Amniotic epithelial cell (primary cell): ENCODE measurements around the gene THOP1.

Source experiments
- DNase-seq: peaks from one replicate; pipeline ENCODE4 v3.0.0-alpha.2; 2010; ENCODE audit warnings: low read depth

THOP1 gene

GRCh38 chr19:2804156-2805004 lies 19.1 kb downstream of the THOP1 start:
- no peak for DNase-seq

GRCh38 chr19:2805261-2805900 lies 20.1 kb downstream of the THOP1 start:
- DNase-seq: no peak

- no peak for DNase-seq
Measured at GRCh38 chr19:2805991-2806649, 20.8 kb downstream of the THOP1 start.

- DNase-seq: no peak
Measured at GRCh38 chr19:2806736-2807378, 21.6 kb downstream of the THOP1 start.

- DNase-seq: no peak
Measured at GRCh38 chr19:2807379-2808128, 22.3 kb downstream of the THOP1 start.

- DNase-seq: no peak
Measured at GRCh38 chr19:2808129-2808941, 23.0 kb downstream of the THOP1 start.

GRCh38 chr19:2809387-2810140 lies 24.3 kb downstream of the THOP1 start:
- DNase-seq: no peak

GRCh38 chr19:2810141-2811091 lies 25.1 kb downstream of the THOP1 start:
- DNase-seq: no peak

GRCh38 chr19:2811221-2811722 lies 26.0 kb downstream of the THOP1 start:
- DNase-seq: no peak

GRCh38 chr19:2811735-2812413 lies 26.6 kb downstream of the THOP1 start:
- no peak for DNase-seq

GRCh38 chr19:2812414-2813234 lies 27.3 kb downstream of the THOP1 start:
- DNase-seq: no peak

GRCh38 chr19:2813235-2814160 lies 28.2 kb downstream of the THOP1 start:
- no peak for DNase-seq

GRCh38 chr19:2814426-2814825 lies 29.1 kb downstream of the THOP1 start:
- DNase-seq: no peak

GRCh38 chr19:2815191-2815614 lies 29.9 kb downstream of the THOP1 start:
- no peak for DNase-seq

- no peak for DNase-seq
Measured at GRCh38 chr19:2815923-2816322, 30.6 kb downstream of the THOP1 start.

- no peak for DNase-seq
Measured at GRCh38 chr19:2816641-2817040, 31.3 kb downstream of the THOP1 start.
